Psoas muscle (tissue), 8 donors: Measurements from ENCODE around the gene PLEKHA8. TPM values are rescaled to one million over a fixed set of nuclear protein-coding genes. Genes with fewer than 3 reads are reported as not detected.

Experiments used
- ATAC-seq, 4 donors: fragments of 200-7000 bp; cut with Tn5 transposase; one replicate each; pipeline ENCODE4 v1.9.1; 2020; ENCODE audit warnings: moderate library complexity in 3 of 4, mild to moderate bottlenecking in 2 of 4
- DNase-seq, 2 donors: peaks; one replicate each; pipeline ENCODE4 v3.0.0-alpha.2; 2020
- H3K27ac ChIP-seq: fragments of 200-600 bp; one replicate; pipeline ENCODE4 v1.8.0; 2022
- H3K27me3 ChIP-seq, 3 donors: fragments of 200-600 bp in 1 of 3; one replicate each; pipeline versions ENCODE4 v1.6.1 to v1.8.0; 2013 to 2022; ENCODE audit warnings: low read length in 2 of 3, mild to moderate bottlenecking in 2 of 3, moderate library complexity in 1 of 3; ENCODE audit not compliant: insufficient read depth in 3 of 3
- H3K36me3 ChIP-seq, 2 donors: fragments of 200-600 bp in 1 of 2; one replicate each; pipeline versions ENCODE4 v1.6.1 to v1.8.0; 2013 to 2022; ENCODE audit warnings: low read depth in 1 of 2, mild to moderate bottlenecking in 1 of 2, moderate library complexity in 1 of 2; ENCODE audit not compliant: insufficient read depth in 1 of 2
- H3K4me1 ChIP-seq: fragments of 200-600 bp; one replicate; pipeline ENCODE4 v1.8.0; 2022
- H3K4me3 ChIP-seq: fragments of 200-600 bp; one replicate; pipeline ENCODE4 v1.8.0; 2022; ENCODE audit warnings: mild to moderate bottlenecking
- H3K9me3 ChIP-seq: fragments of 200-600 bp; one replicate; pipeline ENCODE4 v1.8.0; 2022
- CTCF ChIP-seq: fragments of 200-600 bp; IDR thresholded peaks from one replicate; pipeline ENCODE4 v1.8.0; 2022; ENCODE audit warnings: antibody characterized with exemption
- WGBS, 3 donors: extraction: QIAGEN DNeasy Blood & Tissue Kit; methylation state at CpG; one replicate each; pipeline versions ENCODE4 v1.1.6 to v1.1.7; 2013; 5-methylcytosine and 5-hydroxymethylcytosine counted together
- intact Hi-C, 2 donors: fragments of 100-400 bp; cut with DNase I; formaldehyde crosslinking; loops; one replicate each; pipeline versions ENCODE4 v1.11.0 to v1.14.2; 2022
- polyA plus RNA-seq, 3 donors: library from polyadenylated mRNA; stranded (reverse); fragments of 200-250 nt; gene quantifications; one replicate each; pipeline ENCODE4 v1.2.3, GENCODE V29; 2013
- total RNA-seq, 4 donors: library from RNA; stranded (reverse); fragmentation: NEBNext Ultra II Directional in 2 of 4; extraction: Animal tissue kit (Norgen Biotek cat#: 25700) in 2 of 4; gene quantifications; one replicate each; pipeline versions ENCODE4 v1.2.1 to v1.2.4, GENCODE V29; 2021 to 2023
- donor health status: healthy with polysubstance abuse.
- donor health status: DM: no; HTN: no; CAD: no; lungs with moderate emphysema.
- donor health status: Bipolar disorder and iron deficiency.
- donor health status: healthy.
- donor health status: DM: yes; HTN: yes; CAD: no.
- donor health status: DM: no; HTN: no; CAD: no.
- donor health status: DM: no; HTN: no; CAD: no.
- donor health status: DM: yes; HTN: yes; CAD: no.

Gene PLEKHA8
- total and polyA plus RNA-seq, 7 donors: 1.3 to 4.0 (median 3.7) TPM

GRCh38 chr7:30069096-30069867 is 41.1 kb downstream of the PLEKHA8 start:
- DNase-seq (no peak), ATAC-seq (no peak)
- Histone ChIP-seq H3K9me3 (no peaks in the 10 kb centered on the region), H3K36me3 (peaks cover 0 to 12% of the 10 kb centered on the region in 2 donors), H3K4me3 (no peak overlapping the region), H3K27me3 (no peaks in the 10 kb centered on the region), H3K4me1 (peaks cover 5% of the 10 kb centered on the region), H3K27ac (no peak overlapping the region)
- intact Hi-C loops: no loop called here
- no peak for TF ChIP-seq CTCF
- WGBS, 3 donors: 78 to 91% (median 82%) methylated on average over 5 of the region's 5 CpGs

- H3K27ac ChIP-seq: no peak overlapping the region
- no peak for TF ChIP-seq CTCF
- DNase-seq (no peak), ATAC-seq (no peak)
- no peaks in the 10 kb centered on the region for H3K27me3 ChIP-seq
- H3K9me3 ChIP-seq: no peaks in the 10 kb centered on the region
- H3K4me1 ChIP-seq: peaks cover 5% of the 10 kb centered on the region
- intact Hi-C loops: loop anchor here in 1 of 2 donors (10.0 kb wide), 1 partner anchor 315 kb away; no protein-coding TSS in a partner anchor
- 0 to 31% (median 0%) methylated on average over 1 of the region's 1 CpG for WGBS, 3 donors
- H3K4me3 ChIP-seq: no peak overlapping the region
- H3K36me3 ChIP-seq: peaks cover 0 to 14% of the 10 kb centered on the region in 2 donors
These were observed 41.8 kb downstream of the PLEKHA8 start for GRCh38 chr7:30070052-30070451.

- Histone ChIP-seq H3K9me3 (no peaks in the 10 kb centered on the region), H3K4me3 (no peak overlapping the region), H3K4me1 (peaks cover 5% of the 10 kb centered on the region), H3K27me3 (no peaks in the 10 kb centered on the region), H3K27ac (no peak overlapping the region), H3K36me3 (peaks cover 0 to 18% of the 10 kb centered on the region in 2 donors)
- ATAC-seq: no peak
- intact Hi-C loops: loop anchor here in 1 of 2 donors (10.0 kb wide), 1 partner anchor 318 kb away; no protein-coding TSS in a partner anchor
- TF ChIP-seq CTCF: no peak
- DNase-seq: no peak
- 94 to 100% (median 96%) methylated on average over 1 of the region's 1 CpG for WGBS, 3 donors
These were observed 44.5 kb downstream of the PLEKHA8 start for GRCh38 chr7:30072735-30073134.

GRCh38 chr7:30074422-30075030 is 46.3 kb downstream of the PLEKHA8 start:
- intact Hi-C loops: loop anchor here in 1 of 2 donors (10.0 kb wide), 1 partner anchor 320 kb away; no protein-coding TSS in a partner anchor
- peak; percentile 33 for TF ChIP-seq CTCF
- WGBS, 3 donors: 48 to 74% (median 62%) methylated on average over 1 of the region's 1 CpG
- Histone ChIP-seq H3K4me1 (no peaks in the 10 kb centered on the region), H3K9me3 (no peaks in the 10 kb centered on the region), H3K27me3 (no peaks in the 10 kb centered on the region), H3K36me3 (peaks cover 0 to 31% of the 10 kb centered on the region in 2 donors), H3K4me3 (no peak overlapping the region), H3K27ac (no peak overlapping the region)
- no peak for DNase-seq
- ATAC-seq: no peak
